ENCODE measurements around the gene BICRAL.

Gene BICRAL

GRCh38 chr6:42781546-42781795 is 381 bp upstream of the BICRAL start:
- no peak overlapping the region for H3K27ac ChIP-seq (ENCODE audit: low read length)
- H3K27me3 ChIP-seq (ENCODE audit: control insufficient read depth, insufficient read depth, low read length) = no peaks in the 10 kb centered on the region
- WGBS (ENCODE audit: insufficient coverage, insufficient read length) = no CpG with 5 or more reads among the region's 4 CpGs
- H3K4me1 ChIP-seq (ENCODE audit: control insufficient read depth, insufficient read depth, low read length) = peaks cover 2% of the 10 kb centered on the region; the same call in 1 of the 2 replicates
- H3K9me3 ChIP-seq (ENCODE audit: control insufficient read depth, insufficient read depth, low read length) = no peaks in the 10 kb centered on the region
- DNase-seq (ENCODE audit: low read depth, low spot score) = no peak
- H3K4me3 ChIP-seq (ENCODE audit: low read length) = peak overlapping the region; percentile 39; the same call in 1 of the 2 replicates
- no peaks in the 10 kb centered on the region for H3K36me3 ChIP-seq (ENCODE audit: control insufficient read depth, insufficient read depth, low read length)

GRCh38 chr6:42782689-42783176 is 881 bp downstream of the BICRAL start:
- H3K4me3 ChIP-seq (ENCODE audit: low read length) = peak overlapping the region; percentile 96
- no peaks in the 10 kb centered on the region for H3K36me3 ChIP-seq (ENCODE audit: control insufficient read depth, insufficient read depth, low read length)
- DNase-seq (ENCODE audit: low read depth, low spot score) = no peak
- H3K4me1 ChIP-seq (ENCODE audit: control insufficient read depth, insufficient read depth, low read length) = peaks cover 2% of the 10 kb centered on the region; the same call in 1 of the 2 replicates
- no peak overlapping the region for H3K27ac ChIP-seq (ENCODE audit: low read length)
- WGBS (ENCODE audit: insufficient coverage, insufficient read length) = no CpG with 5 or more reads among the region's 51 CpGs
- H3K9me3 ChIP-seq (ENCODE audit: control insufficient read depth, insufficient read depth, low read length) = no peaks in the 10 kb centered on the region
- H3K27me3 ChIP-seq (ENCODE audit: control insufficient read depth, insufficient read depth, low read length) = no peaks in the 10 kb centered on the region

DNA sequence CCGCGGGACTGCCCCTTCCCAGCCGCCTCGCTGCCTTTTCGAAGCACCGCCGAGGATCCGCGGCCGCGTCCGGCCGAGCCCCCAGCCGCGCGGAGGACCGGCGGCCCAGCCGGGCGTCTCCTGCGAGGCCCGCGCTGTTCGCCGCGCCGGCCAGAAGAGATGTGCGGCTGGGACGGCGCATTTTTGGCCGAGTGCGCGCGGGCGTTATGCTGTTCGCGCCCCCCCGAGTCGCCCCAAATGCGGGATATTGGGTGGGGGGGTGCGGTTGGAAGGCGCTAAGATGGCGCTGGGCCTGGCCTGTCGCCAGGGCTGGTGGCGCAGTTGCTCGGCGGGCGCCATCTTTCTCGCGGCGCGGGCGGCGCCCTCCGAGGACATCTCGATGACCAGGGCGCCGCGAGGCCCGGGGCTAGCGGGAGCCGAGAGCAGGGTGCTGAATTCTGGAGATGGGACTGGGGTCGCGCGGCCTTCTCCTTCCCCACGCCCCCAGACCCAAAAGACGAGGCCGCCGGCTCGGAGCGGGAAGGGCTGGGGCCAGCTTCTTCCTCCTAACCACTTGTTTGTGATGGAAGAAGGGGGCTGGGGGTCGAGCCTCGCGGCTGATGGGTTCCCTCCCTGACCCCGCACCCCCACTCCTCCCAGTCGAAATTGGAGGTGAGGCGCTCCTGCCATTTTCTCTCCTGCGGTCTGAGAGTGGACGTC is 1.5 kb downstream of the BICRAL start:
- H3K4me1 ChIP-seq (ENCODE audit: control insufficient read depth, insufficient read depth, low read length) = peaks cover 2% of the 10 kb centered on the region; the same call in 1 of the 2 replicates
- DNase-seq (ENCODE audit: low read depth, low spot score) = no peak
- H3K4me3 ChIP-seq (ENCODE audit: low read length) = peak overlapping the region; percentile 96
- no peaks in the 10 kb centered on the region for H3K9me3 ChIP-seq (ENCODE audit: control insufficient read depth, insufficient read depth, low read length)
- H3K27me3 ChIP-seq (ENCODE audit: control insufficient read depth, insufficient read depth, low read length) = no peaks in the 10 kb centered on the region
- no peaks in the 10 kb centered on the region for H3K36me3 ChIP-seq (ENCODE audit: control insufficient read depth, insufficient read depth, low read length)
- no peak overlapping the region for H3K27ac ChIP-seq (ENCODE audit: low read length)
- WGBS (ENCODE audit: insufficient coverage, insufficient read length) = no CpG with 5 or more reads among the region's 79 CpGs

GRCh38 chr6:42783876-42784642 is 2.2 kb downstream of the BICRAL start:
- Histone ChIP-seq H3K27ac (ENCODE audit: low read length) (no peak overlapping the region), H3K4me1 (ENCODE audit: control insufficient read depth, insufficient read depth, low read length) (peaks cover 2% of the 10 kb centered on the region; the same call in 1 of the 2 replicates), H3K27me3 (ENCODE audit: control insufficient read depth, insufficient read depth, low read length) (no peaks in the 10 kb centered on the region), H3K36me3 (ENCODE audit: control insufficient read depth, insufficient read depth, low read length) (no peaks in the 10 kb centered on the region), H3K9me3 (ENCODE audit: control insufficient read depth, insufficient read depth, low read length) (no peaks in the 10 kb centered on the region), H3K4me3 (ENCODE audit: low read length) (peak overlapping the region; percentile 96)
- no peak for DNase-seq (ENCODE audit: low read depth, low spot score)
- WGBS (ENCODE audit: insufficient coverage, insufficient read length) = no CpG with 5 or more reads among the region's 10 CpGs

GRCh38 chr6:42784717-42785498 is 3.1 kb downstream of the BICRAL start:
- no CpG with 5 or more reads among the region's 12 CpGs for WGBS (ENCODE audit: insufficient coverage, insufficient read length)

GRCh38 chr6:42786525-42786985 is 4.7 kb downstream of the BICRAL start:
- Histone ChIP-seq H3K27ac (ENCODE audit: low read length) (no peak overlapping the region), H3K4me1 (ENCODE audit: control insufficient read depth, insufficient read depth, low read length) (peaks cover 3% of the 10 kb centered on the region; the same call in 1 of the 2 replicates), H3K27me3 (ENCODE audit: control insufficient read depth, insufficient read depth, low read length) (no peaks in the 10 kb centered on the region), H3K9me3 (ENCODE audit: control insufficient read depth, insufficient read depth, low read length) (no peaks in the 10 kb centered on the region), H3K4me3 (ENCODE audit: low read length) (no peak overlapping the region), H3K36me3 (ENCODE audit: control insufficient read depth, insufficient read depth, low read length) (no peaks in the 10 kb centered on the region)
- DNase-seq (ENCODE audit: low read depth, low spot score) = no peak
- no CpG with 5 or more reads among the region's 3 CpGs for WGBS (ENCODE audit: insufficient coverage, insufficient read length)

More at GRCh38 chr6:42784717-42785498, 3.1 kb downstream of the BICRAL start:
- Histone ChIP-seq H3K36me3 (ENCODE audit: control insufficient read depth, insufficient read depth, low read length) (no peaks in the 10 kb centered on the region), H3K9me3 (ENCODE audit: control insufficient read depth, insufficient read depth, low read length) (no peaks in the 10 kb centered on the region), H3K4me3 (ENCODE audit: low read length) (no peak overlapping the region; the same call in 1 of the 2 replicates), H3K4me1 (ENCODE audit: control insufficient read depth, insufficient read depth, low read length) (peaks cover 2% of the 10 kb centered on the region; the same call in 1 of the 2 replicates), H3K27me3 (ENCODE audit: control insufficient read depth, insufficient read depth, low read length) (no peaks in the 10 kb centered on the region), H3K27ac (ENCODE audit: low read length) (no peak overlapping the region)
- DNase-seq (ENCODE audit: low read depth, low spot score) = no peak

DNA sequence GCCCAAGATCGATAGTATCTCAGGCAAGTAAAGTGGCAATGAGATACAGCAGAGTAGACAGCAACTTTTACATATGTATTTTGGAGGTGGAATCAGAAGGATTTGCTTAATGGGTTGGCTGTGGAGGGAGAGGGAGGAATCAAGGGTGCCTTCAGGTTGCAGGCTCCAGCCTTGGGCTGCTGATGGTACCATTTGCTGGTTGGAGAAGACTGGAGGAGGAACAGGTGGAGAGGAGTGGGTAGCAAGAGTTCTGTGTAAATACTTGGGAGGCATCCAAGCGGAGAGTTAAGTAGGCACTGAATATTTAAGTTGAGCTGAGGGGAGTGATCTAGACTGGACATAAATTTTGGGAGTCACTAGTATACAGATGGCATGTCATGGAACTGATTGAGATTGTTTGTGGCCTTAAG is 5.2 kb downstream of the BICRAL start:
- H3K27me3 ChIP-seq (ENCODE audit: control insufficient read depth, insufficient read depth, low read length) = no peaks in the 10 kb centered on the region
- no peaks in the 10 kb centered on the region for H3K9me3 ChIP-seq (ENCODE audit: control insufficient read depth, insufficient read depth, low read length)
- DNase-seq (ENCODE audit: low read depth, low spot score) = no peak
- WGBS (ENCODE audit: insufficient coverage, insufficient read length) = no CpG with 5 or more reads among the region's 2 CpGs
- H3K4me3 ChIP-seq (ENCODE audit: low read length) = no peak overlapping the region
- no peaks in the 10 kb centered on the region for H3K36me3 ChIP-seq (ENCODE audit: control insufficient read depth, insufficient read depth, low read length)
- no peak overlapping the region for H3K27ac ChIP-seq (ENCODE audit: low read length)
- peaks cover 3% of the 10 kb centered on the region; the same call in 1 of the 2 replicates for H3K4me1 ChIP-seq (ENCODE audit: control insufficient read depth, insufficient read depth, low read length)

DNA sequence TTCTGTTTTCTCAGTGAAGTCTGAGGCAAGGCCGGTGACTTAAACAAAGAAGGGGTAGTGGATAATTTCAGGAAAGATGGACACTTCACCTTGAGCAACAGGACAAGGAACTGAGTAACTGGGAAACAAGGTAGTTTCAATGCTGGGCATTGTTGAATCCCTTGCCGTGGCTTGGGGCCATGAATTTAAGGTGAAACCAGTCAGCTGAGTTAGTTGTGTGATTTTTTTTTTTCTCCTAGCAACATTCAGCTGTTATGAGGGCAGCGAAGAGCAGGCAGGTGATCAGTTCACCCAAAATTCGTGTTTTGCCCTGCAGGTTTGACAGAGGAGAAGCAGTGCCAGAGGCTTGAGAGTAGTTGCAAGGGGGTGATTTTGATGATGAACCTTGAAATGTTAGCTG is 6.8 kb downstream of the BICRAL start:
- Histone ChIP-seq H3K36me3 (ENCODE audit: control insufficient read depth, insufficient read depth, low read length) (no peaks in the 10 kb centered on the region), H3K27ac (ENCODE audit: low read length) (no peak overlapping the region), H3K4me3 (ENCODE audit: low read length) (no peak overlapping the region), H3K27me3 (ENCODE audit: control insufficient read depth, insufficient read depth, low read length) (no peaks in the 10 kb centered on the region), H3K9me3 (ENCODE audit: control insufficient read depth, insufficient read depth, low read length) (no peaks in the 10 kb centered on the region), H3K4me1 (ENCODE audit: control insufficient read depth, insufficient read depth, low read length) (peaks cover 3% of the 10 kb centered on the region; the same call in 1 of the 2 replicates)
- DNase-seq (ENCODE audit: low read depth, low spot score) = no peak
- WGBS (ENCODE audit: insufficient coverage, insufficient read length) = no CpG with 5 or more reads among the region's 4 CpGs

GRCh38 chr6:42790549-42791181 is 8.8 kb downstream of the BICRAL start:
- WGBS (ENCODE audit: insufficient coverage, insufficient read length) = no CpG with 5 or more reads among the region's 5 CpGs

More at GRCh38 chr6:42790549-42791181, 8.8 kb downstream of the BICRAL start:
- 0 out of 2 replicates have a peak, but pooled peaks cover 1% of the 10 kb centered on the region for H3K4me1 ChIP-seq (ENCODE audit: control insufficient read depth, insufficient read depth, low read length)
- no peaks in the 10 kb centered on the region for H3K9me3 ChIP-seq (ENCODE audit: control insufficient read depth, insufficient read depth, low read length)
- no peak overlapping the region for H3K4me3 ChIP-seq (ENCODE audit: low read length)
- DNase-seq (ENCODE audit: low read depth, low spot score) = no peak
- no peaks in the 10 kb centered on the region for H3K27me3 ChIP-seq (ENCODE audit: control insufficient read depth, insufficient read depth, low read length)
- H3K36me3 ChIP-seq (ENCODE audit: control insufficient read depth, insufficient read depth, low read length) = no peaks in the 10 kb centered on the region
- no peak overlapping the region for H3K27ac ChIP-seq (ENCODE audit: low read length)
